Liver (tissue), 3 donors: Measurements from ENCODE around the gene YY1.

ENCODE experiments used
- CTCF ChIP-seq: fragments of 150-350 bp; IDR thresholded peaks from 2 replicates; pipeline ENCODE4 v1.5.1; 2017; ENCODE audit warnings: improper control_type of control experiment, low read depth, low read length; ENCODE audit not compliant: missing input control
- EGR1 ChIP-seq, 2 donors: IDR thresholded peaks; 2 replicates each; pipeline ENCODE4 v1.6.1; 2016 to 2018; ENCODE audit warnings: antibody characterized with exemption in 2 of 2, low read depth in 2 of 2
- GABPA ChIP-seq, 2 donors: IDR thresholded peaks in 1 of 2; conservative IDR thresholded peaks in 1 of 2; 2 replicates each; pipeline ENCODE4 v1.6.1; 2016; ENCODE audit warnings: antibody characterized with exemption in 2 of 2, mild to moderate bottlenecking in 1 of 2, moderate library complexity in 1 of 2
- REST ChIP-seq: IDR thresholded peaks from 2 replicates; pipeline ENCODE4 v1.6.1; 2016; ENCODE audit warnings: antibody characterized with exemption, mild to moderate bottlenecking
- SP1 ChIP-seq: IDR thresholded peaks from 2 replicates; pipeline ENCODE4 v1.6.1; 2018; ENCODE audit warnings: antibody characterized with exemption, mild to moderate bottlenecking
- ZBTB33 ChIP-seq: IDR thresholded peaks from 2 replicates; pipeline ENCODE4 v1.6.1; 2016; ENCODE audit warnings: antibody characterized with exemption
- donor health status: healthy.
- donor health status: healthy.

- no peak for TF ChIP-seq EGR1 (IDR thresholded peaks at IDR 0.05; ENCODE audit: low read depth in 2 of 2)
- no peak for TF ChIP-seq REST
- no peak for TF ChIP-seq ZBTB33
- no peak for TF ChIP-seq CTCF
- no peak for TF ChIP-seq SP1
- no peak for TF ChIP-seq GABPA (IDR thresholded peaks at IDR 0.05 in 1 of 2, conservative IDR thresholded peaks at IDR 0.05 in 1 of 2)
Observed at GRCh38 chr14:100327128-100327527, 88.2 kb downstream of the YY1 start.
